Measurements from ENCODE around the gene SLC44A4.
"Not testable (repeated sequence)": the region's sequence is repeated elsewhere in the genome, so short reads cannot be mapped to it uniquely, and the experiment has no call there.

The SLC44A4 gene

DNA sequence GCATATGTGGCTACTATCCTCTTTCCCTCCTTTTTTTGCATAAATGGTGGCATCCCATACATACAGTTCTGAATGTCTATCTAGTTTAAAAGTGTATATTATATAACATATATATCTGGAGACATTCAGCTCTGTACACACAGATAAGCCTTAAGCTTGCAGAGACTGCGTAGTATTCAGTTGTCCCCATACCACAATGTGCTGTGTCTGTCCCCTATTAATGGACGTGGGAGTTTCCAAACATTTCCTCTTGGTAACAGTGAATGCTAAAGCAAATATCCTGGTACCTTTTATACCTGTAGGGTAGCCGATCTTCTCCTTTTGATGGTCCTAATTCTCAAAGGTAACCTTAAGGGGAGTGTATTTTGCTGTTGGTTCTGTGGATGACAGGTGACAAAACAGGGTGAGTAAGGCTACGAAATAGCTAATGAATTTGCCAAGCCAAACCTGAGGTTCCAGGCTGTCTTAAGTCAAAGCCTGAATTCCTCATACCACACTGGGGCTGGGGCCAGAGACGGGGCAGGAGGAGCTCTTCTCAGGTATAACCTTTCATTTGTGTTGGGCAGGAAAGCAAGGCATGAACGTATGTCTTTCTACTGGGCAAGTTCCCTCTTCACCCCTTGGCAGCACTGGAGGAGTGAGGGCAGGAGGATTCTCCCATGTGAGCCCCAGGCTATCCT is 41.0 kb upstream of the SLC44A4 start:
- TF ChIP-seq, protein P1, sequence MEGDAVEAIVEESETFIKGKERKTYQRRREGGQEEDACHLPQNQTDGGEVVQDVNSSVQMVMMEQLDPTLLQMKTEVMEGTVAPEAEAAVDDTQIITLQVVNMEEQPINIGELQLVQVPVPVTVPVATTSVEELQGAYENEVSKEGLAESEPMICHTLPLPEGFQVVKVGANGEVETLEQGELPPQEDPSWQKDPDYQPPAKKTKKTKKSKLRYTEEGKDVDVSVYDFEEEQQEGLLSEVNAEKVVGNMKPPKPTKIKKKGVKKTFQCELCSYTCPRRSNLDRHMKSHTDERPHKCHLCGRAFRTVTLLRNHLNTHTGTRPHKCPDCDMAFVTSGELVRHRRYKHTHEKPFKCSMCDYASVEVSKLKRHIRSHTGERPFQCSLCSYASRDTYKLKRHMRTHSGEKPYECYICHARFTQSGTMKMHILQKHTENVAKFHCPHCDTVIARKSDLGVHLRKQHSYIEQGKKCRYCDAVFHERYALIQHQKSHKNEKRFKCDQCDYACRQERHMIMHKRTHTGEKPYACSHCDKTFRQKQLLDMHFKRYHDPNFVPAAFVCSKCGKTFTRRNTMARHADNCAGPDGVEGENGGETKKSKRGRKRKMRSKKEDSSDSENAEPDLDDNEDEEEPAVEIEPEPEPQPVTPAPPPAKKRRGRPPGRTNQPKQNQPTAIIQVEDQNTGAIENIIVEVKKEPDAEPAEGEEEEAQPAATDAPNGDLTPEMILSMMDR (IDR thresholded peaks at IDR 0.05; ENCODE audit: low read depth, low read length) = no peak
- H3K4me3 ChIP-seq (replicated peaks in 1 of 2; ENCODE audit: low read depth in 2 of 2, low read length in 2 of 2) = no peak overlapping the region
- DNase-seq (ENCODE audit: low read depth in 2 of 2) = no peak

DNA sequence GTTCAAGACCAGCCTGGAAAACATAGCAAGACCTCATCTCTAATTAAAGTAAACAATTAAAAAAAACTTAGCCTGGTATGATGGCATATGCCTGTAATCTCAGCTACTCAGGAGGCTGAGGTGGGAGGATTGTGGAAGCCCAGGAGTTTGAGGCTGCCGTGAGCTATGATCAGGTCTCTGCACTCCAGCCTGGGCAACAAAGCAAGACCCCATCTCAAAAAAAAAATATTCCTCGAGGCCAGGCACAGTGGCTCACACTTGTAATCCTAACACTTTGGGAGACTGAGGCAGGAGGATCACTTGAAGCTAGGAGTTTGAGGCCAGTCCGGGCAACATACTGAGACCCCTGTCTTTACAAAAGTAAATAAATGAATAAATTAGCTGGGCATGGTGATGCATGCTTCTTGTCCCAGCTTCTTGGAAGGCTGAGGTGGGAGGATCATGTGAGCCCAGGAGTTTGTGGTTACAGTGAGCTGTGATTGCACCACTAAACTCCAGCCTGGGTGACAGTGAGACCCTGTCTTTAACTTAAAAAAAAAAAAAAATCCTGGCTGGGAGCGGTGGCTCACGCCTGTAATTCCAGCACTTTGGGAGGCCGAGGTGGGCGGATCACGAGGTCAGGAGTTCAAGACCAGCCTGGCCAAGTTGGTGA is 39.4 kb upstream of the SLC44A4 start:
- no peak overlapping the region for H3K4me3 ChIP-seq (replicated peaks in 1 of 2; ENCODE audit: low read depth in 2 of 2, low read length in 2 of 2)
- TF ChIP-seq, protein P1 (IDR thresholded peaks at IDR 0.05; ENCODE audit: low read depth, low read length) = no peak
- peak in 1 of 2 donors; percentile 38 for DNase-seq (ENCODE audit: low read depth in 2 of 2)

DNA sequence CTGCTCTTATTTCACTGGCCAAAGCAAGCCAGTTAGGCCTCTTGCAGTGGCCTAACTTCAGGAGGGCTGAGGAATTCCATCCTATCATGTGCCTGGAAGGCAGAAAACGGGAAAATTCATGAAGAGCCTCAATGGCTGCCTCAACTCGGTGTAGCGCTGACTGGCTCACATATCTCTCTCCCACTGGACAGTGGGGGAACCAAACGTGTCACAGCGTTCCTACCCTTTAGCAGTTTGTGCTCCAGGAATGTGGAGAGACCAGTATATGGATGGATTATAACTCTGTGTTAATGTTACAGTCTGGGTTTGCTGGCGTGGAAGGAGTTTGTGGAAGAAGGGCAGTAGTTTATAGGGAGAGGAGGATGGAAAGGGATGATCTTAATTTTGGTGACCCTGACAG is 37.0 kb upstream of the SLC44A4 start:
- no peak overlapping the region for H3K4me3 ChIP-seq (replicated peaks in 1 of 2; ENCODE audit: low read depth in 2 of 2, low read length in 2 of 2)
- TF ChIP-seq, protein P1 (IDR thresholded peaks at IDR 0.05; ENCODE audit: low read depth, low read length) = no peak
- DNase-seq (ENCODE audit: low read depth in 2 of 2) = no peak

DNA sequence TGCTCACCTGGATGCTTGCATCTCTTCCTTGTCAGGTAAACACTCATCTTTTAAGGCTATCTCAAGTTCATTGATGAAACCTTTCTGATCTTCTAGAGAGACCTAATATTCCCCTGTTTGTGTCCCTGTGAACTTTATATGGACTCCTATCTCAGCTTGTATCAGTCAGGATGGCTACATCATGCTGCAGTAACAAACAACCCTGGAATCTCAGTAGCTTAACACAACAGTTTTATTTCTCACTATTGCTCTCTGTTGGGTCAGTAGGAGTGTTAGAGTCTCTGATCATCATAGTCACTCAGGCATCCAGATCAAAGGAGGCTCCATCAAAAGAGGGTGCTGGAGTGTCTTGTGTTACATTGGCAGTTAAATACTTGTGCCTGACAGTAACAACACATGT is 36.6 kb upstream of the SLC44A4 start:
- TF ChIP-seq, protein P1 (IDR thresholded peaks at IDR 0.05; ENCODE audit: low read depth, low read length) = no peak
- H3K4me3 ChIP-seq (replicated peaks in 1 of 2; ENCODE audit: low read depth in 2 of 2, low read length in 2 of 2) = no peak overlapping the region
- no peak for DNase-seq (ENCODE audit: low read depth in 2 of 2)

DNA sequence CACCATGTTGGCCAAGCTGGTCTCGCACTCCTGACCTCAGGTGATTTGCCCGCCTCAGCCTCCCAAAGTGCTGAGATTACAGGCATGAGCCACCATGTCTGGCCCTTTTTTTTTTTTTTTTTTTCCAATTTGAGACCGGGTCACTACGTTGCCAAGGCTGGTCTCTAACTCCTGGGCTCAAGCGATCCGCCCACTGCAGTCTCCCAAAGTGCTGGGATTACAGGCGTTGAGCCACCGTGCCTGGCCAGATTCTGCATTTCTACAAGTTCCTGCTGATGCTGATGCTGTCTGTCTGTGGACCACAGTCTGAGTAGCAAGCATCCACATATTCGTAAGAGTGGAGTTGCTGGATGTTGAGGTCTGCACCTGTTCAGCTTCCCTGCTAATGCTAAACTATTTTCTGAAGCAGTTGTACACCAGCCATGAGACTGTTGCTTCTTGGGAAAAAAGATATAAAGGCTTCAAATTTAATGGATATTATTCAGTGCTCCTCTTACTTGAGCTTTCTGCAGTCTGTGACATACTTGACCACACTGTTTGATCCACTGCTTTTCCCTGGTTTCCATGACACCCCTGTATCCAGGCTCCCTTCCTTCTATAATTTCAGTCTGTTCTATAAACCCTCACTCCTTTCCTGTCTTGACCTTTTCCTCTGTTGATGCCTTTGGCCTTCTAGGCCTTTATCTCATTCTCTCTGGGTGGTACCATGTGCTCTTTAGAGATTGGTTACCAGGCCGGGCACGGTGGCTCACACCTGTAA is 33.2 kb upstream of the SLC44A4 start:
- TF ChIP-seq, protein P1 (IDR thresholded peaks at IDR 0.05; ENCODE audit: low read depth, low read length) = no peak

DNA sequence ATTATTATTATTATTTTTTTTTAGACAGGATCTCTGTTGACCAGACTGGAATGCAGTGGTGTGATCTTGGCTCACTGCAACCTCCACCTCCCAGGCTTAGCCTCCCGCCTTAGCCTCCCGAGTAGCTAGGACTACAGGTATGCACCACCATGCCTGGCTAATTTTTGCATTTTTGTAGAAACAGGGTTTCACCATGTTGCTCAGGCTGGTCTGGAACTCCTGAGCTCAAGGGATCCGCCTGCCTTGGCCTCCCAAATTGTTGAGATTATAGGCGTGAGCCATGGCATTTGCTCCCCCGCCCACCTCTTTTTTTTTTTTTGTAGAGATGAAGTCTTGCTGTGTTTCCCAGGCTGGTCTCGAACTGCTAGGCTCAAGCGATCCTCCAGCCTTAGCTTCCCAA is 30.5 kb upstream of the SLC44A4 start:
- not testable (repeated sequence) for DNase-seq (ENCODE audit: low read depth in 2 of 2); H3K4me3 ChIP-seq (replicated peaks in 1 of 2; ENCODE audit: low read depth in 2 of 2, low read length in 2 of 2)

More for the DNA sequence above, 33.2 kb upstream of the SLC44A4 start:
- DNase-seq (ENCODE audit: low read depth in 2 of 2) = no peak
- no peak overlapping the region for H3K4me3 ChIP-seq (replicated peaks in 1 of 2; ENCODE audit: low read depth in 2 of 2, low read length in 2 of 2)

DNA sequence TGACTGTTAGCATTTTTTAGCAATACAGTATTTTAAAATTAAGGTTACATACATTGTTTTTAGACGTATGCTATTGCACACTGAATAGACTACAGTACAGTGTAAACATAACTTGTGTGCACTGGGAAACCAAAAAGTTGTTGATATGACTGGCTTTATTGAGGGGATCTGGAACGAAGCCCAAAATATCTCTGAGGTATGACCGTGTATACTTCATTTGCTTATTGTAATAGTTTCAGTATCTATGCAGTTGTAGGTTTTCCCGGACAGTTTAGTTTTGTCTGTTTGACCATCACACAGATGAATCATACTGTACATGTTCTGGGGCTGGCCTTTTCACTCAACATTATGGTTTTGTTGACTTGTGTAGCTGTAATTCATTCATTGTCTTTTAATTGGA is 30.0 kb upstream of the SLC44A4 start:
- peak; percentile 46 to 68 for DNase-seq (ENCODE audit: low read depth in 2 of 2)
- TF ChIP-seq, protein P1 (IDR thresholded peaks at IDR 0.05; ENCODE audit: low read depth, low read length) = no peak
- H3K4me3 ChIP-seq (replicated peaks in 1 of 2; ENCODE audit: low read depth in 2 of 2, low read length in 2 of 2) = no peak overlapping the region

DNA sequence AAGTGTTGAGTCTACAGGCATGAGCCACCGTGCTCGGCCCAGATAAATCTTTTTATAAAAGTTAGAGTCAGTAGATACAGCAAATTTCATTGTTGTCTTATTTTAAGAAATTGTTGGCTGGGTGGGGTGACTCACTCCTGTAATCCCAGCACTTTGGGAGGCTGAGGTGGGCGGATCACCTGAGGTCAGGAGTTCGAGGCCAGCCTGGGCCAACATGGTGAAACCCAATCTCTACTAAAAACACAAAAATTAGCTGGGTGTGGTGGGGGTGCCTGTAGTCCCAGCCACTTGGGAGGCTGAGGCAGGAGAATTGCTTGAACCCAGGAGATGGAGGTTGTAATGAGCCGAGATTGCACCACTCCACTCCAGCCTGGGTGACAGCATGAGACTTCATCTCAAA is 29.5 kb upstream of the SLC44A4 start:
- not testable (repeated sequence) for DNase-seq (ENCODE audit: low read depth in 2 of 2); H3K4me3 ChIP-seq (replicated peaks in 1 of 2; ENCODE audit: low read depth in 2 of 2, low read length in 2 of 2)

Measured in cardiac fibroblast (primary cell).